A549 (cell line): Measurements from ENCODE around the gene QPRT. TPM values are rescaled to one million over a fixed set of nuclear protein-coding genes. Genes with fewer than 3 reads are reported as not detected.
"Not testable (repeated sequence)": the region's sequence is repeated elsewhere in the genome, so short reads cannot be mapped to it uniquely, and the experiment has no call there.

ENCODE experiments used
- ATAC-seq, 2 experiments: fragments of 200-7000 bp in 1 of 2; fragments of >200 bp in 1 of 2; cut with Nextera tagmentation in 1 of 2; cut with Tn5 transposase in 1 of 2; 3 replicates each; pipeline versions ENCODE4 v1.8.0 to v1.9.1; 2018 to 2020; ENCODE audit warnings: mild to moderate bottlenecking in 1 of 2, moderate library complexity in 1 of 2
- CTCF ChIA-PET: fragments of 300-600 bp; sonication (Branson Sonifier 250); formaldehyde crosslinking; extraction: SDS; loops from one replicate; lab custom pipeline; 2021; ENCODE audit warnings: antibody characterized with exemption, inconsistent platforms; lab: Yijun Ruan, JAX
- POLR2A ChIA-PET: fragments of 350-600 bp; formaldehyde crosslinking; extraction: SDS; loops from one replicate; lab custom pipeline; 2021; ENCODE audit warnings: antibody characterized with exemption, inconsistent platforms; lab: Yijun Ruan, JAX
- DNase-seq, 2 experiments: peaks; one replicate each; pipeline versions ENCODE4 v3.0.0 to v3.0.0-alpha.2; 2011 to 2016; ENCODE audit warnings: low read depth in 1 of 2, low spot score in 1 of 2
- FAIRE-seq: peaks from 2 replicates; lab custom pipeline; 2011; peaks lifted over from hg19 to GRCh38; lab: Jason Lieb, UNC
- H3K27ac ChIP-seq, 2 experiments: fragments of >200 bp; sonication (Bioruptor Twin); formaldehyde crosslinking; 3 replicates each; pipeline ENCODE4 v1.5.1; 2016 to 2017
- H3K4me1 ChIP-seq: fragments of >200 bp; sonication (Bioruptor Twin); formaldehyde crosslinking; 3 replicates; pipeline ENCODE4 v1.6.1; 2016
- H3K4me2 ChIP-seq: fragments of >200 bp; sonication (Bioruptor Twin); formaldehyde crosslinking; 3 replicates; pipeline ENCODE4 v1.6.1; 2016
- H3K4me3 ChIP-seq: fragments of >200 bp; sonication (Bioruptor Twin); formaldehyde crosslinking; 3 replicates; pipeline ENCODE4 v1.5.1; 2016
- H3K9me3 ChIP-seq: fragments of >200 bp; sonication (Bioruptor Twin); formaldehyde crosslinking; 3 replicates; pipeline ENCODE4 v1.6.1; 2016
- CBX8 ChIP-seq: fragments of 200-600 bp; sonication (generic); IDR thresholded peaks from 2 replicates; pipeline ENCODE4 v1.6.1; 2016
- E2F6 ChIP-seq: IDR thresholded peaks from 2 replicates; pipeline ENCODE4 v1.6.1; 2012; ENCODE audit warnings: low read depth, borderline replicate concordance
- EHF ChIP-seq: fragments of 250-450 bp; sonication (Bioruptor Pico); IDR thresholded peaks from 2 replicates; pipeline ENCODE4 v1.5.0; 2020; ENCODE audit warnings: mild to moderate bottlenecking
- FOSB ChIP-seq: fragments of 250-450 bp; sonication (Bioruptor Pico); IDR thresholded peaks from 2 replicates; pipeline ENCODE4 v1.5.0; 2020; ENCODE audit warnings: mild to moderate bottlenecking, moderate library complexity
- HDAC2 ChIP-seq: fragments of 200-600 bp; sonication (generic); IDR thresholded peaks from 2 replicates; pipeline ENCODE4 v1.6.1; 2016
- HEYL ChIP-seq: fragments of 250-450 bp; sonication (Bioruptor Pico); IDR thresholded peaks from 2 replicates; pipeline ENCODE4 v1.8.0; 2021; ENCODE audit warnings: mild to moderate bottlenecking, moderate library complexity
- HOXA7 ChIP-seq: fragments of 250-450 bp; sonication (Bioruptor Pico); IDR thresholded peaks from 2 replicates; pipeline ENCODE4 v1.5.0; 2020; ENCODE audit warnings: mild to moderate bottlenecking, moderate library complexity
- JUN ChIP-seq, 2 experiments: fragments of >200 bp; sonication (Bioruptor Twin); formaldehyde crosslinking; IDR thresholded peaks; 2 replicates in 1 of 2; 3 replicates in 1 of 2; pipeline ENCODE4 v1.6.1; 2016 to 2017
- JUNB ChIP-seq: fragments of >200 bp; sonication (Bioruptor Twin); formaldehyde crosslinking; IDR thresholded peaks from 2 replicates; pipeline ENCODE4 v1.6.1; 2016
- KDM1A ChIP-seq: fragments of 200-600 bp; sonication (generic); IDR thresholded peaks from 2 replicates; pipeline ENCODE4 v1.6.1; 2016; ENCODE audit warnings: low read depth, mild to moderate bottlenecking
- MAFK ChIP-seq: fragments of 450-650 bp; IDR thresholded peaks from 2 replicates; pipeline ENCODE4 v1.6.1; 2014; ENCODE audit not compliant: partially characterized antibody
- MAX ChIP-seq: IDR thresholded peaks from 2 replicates; pipeline ENCODE4 v1.6.1; 2012
- NFE2L2 ChIP-seq: fragments of 150-350 bp; conservative IDR thresholded peaks from 2 replicates; pipeline ENCODE4 v1.6.1; 2014; ENCODE audit warnings: low read length
- PBX3 ChIP-seq: IDR thresholded peaks from 2 replicates; pipeline ENCODE4 v1.6.1; 2012
- PHF8 ChIP-seq: fragments of 200-600 bp; sonication (generic); IDR thresholded peaks from 2 replicates; pipeline ENCODE4 v1.6.1; 2016; ENCODE audit warnings: low read depth, mild to moderate bottlenecking, antibody characterized with exemption, moderate library complexity, borderline replicate concordance
- POLR2AphosphoS2 ChIP-seq: conservative IDR thresholded peaks from 2 replicates; pipeline ENCODE4 v1.6.1; 2012; ENCODE audit warnings: low read length, improper control_type of control experiment, inconsistent platforms
- RCOR1 ChIP-seq: fragments of 150-350 bp; IDR thresholded peaks from 2 replicates; pipeline ENCODE4 v1.6.1; 2014; ENCODE audit warnings: antibody characterized with exemption, low read length, low read depth
- RFX5 ChIP-seq: fragments of 450-650 bp; IDR thresholded peaks from 2 replicates; pipeline ENCODE4 v1.7.1; 2014; ENCODE audit warnings: antibody characterized with exemption, mild to moderate bottlenecking, moderate library complexity
- RNF2 ChIP-seq: fragments of 200-600 bp; sonication (generic); IDR thresholded peaks from 2 replicates; pipeline ENCODE4 v1.6.1; 2016; ENCODE audit warnings: low read depth, mild to moderate bottlenecking, antibody characterized with exemption, moderate library complexity, borderline replicate concordance
- SREBF2 ChIP-seq: fragments of 450-650 bp; IDR thresholded peaks from 2 replicates; pipeline ENCODE4 v1.6.1; 2014; ENCODE audit warnings: mild to moderate bottlenecking, moderate library complexity
- TFCP2L1 ChIP-seq: fragments of 250-450 bp; sonication (Bioruptor Pico); IDR thresholded peaks from 2 replicates; pipeline ENCODE4 v1.5.0; 2021; ENCODE audit warnings: mild to moderate bottlenecking
- TP53 ChIP-seq: fragments of 250-450 bp; sonication (Bioruptor Pico); IDR thresholded peaks from 2 replicates; pipeline ENCODE4 v1.5.0; 2021; ENCODE audit warnings: mild to moderate bottlenecking, moderate library complexity
- USF2 ChIP-seq: fragments of 450-650 bp; IDR thresholded peaks from 2 replicates; pipeline ENCODE4 v1.6.1; 2014; ENCODE audit warnings: antibody characterized with exemption
- ZC3H11A ChIP-seq: fragments of 450-650 bp; IDR thresholded peaks from 2 replicates; pipeline ENCODE4 v1.6.1; 2014; ENCODE audit warnings: antibody characterized with exemption, mild to moderate bottlenecking
- ZFP36 ChIP-seq: fragments of 450-650 bp; IDR thresholded peaks from 2 replicates; pipeline ENCODE4 v1.6.1; 2014; ENCODE audit warnings: borderline replicate concordance; ENCODE audit not compliant: partially characterized antibody
- ZSCAN20 ChIP-seq: fragments of 250-450 bp; sonication (Bioruptor Pico); IDR thresholded peaks from 2 replicates; pipeline ENCODE4 v1.8.0; 2022; ENCODE audit warnings: mild to moderate bottlenecking, moderate library complexity
- WGBS: methylation state at CpG from one replicate; pipeline ENCODE4 v1.1.6; 2017; ENCODE audit errors: missing lambda C conversion rate; 5-methylcytosine and 5-hydroxymethylcytosine counted together
- polyA plus RNA-seq, 4 experiments: library from polyadenylated mRNA; depleted of rRNA in 3 of 4; stranded (reverse); fragments of >200 nt; fragmentation: RNase III in 1 of 4; extraction: RNeasy Plus Mini Kit Qiagen cat#74134 plus additional on column Dnase treatment in 1 of 4; gene quantifications; 2 replicates in 3 of 4; 3 replicates in 1 of 4; pipeline ENCODE4 v1.2.3, GENCODE V29; 2011 to 2017

Gene QPRT
- polyA plus RNA-seq, 2 of the 4 experiments (the other 2 are of a cell fraction): 1.7 to 2.1 TPM

GRCh38 chr16:29650771-29651170 is 28.2 kb upstream of the QPRT start:
- Histone ChIP-seq H3K4me1 (0 out of 3 replicates have a peak, but pooled peaks cover 3% of the 10 kb centered on the region), H3K27ac (no peak overlapping the region), H3K9me3 (no peaks in the 10 kb centered on the region), H3K4me3 (no peak overlapping the region), H3K4me2 (no peak overlapping the region)
- ATAC-seq (no peak), DNase-seq (no peak), FAIRE-seq (no peak)
- POLR2A ChIA-PET: no interaction called here
- CTCF ChIA-PET: interaction anchor here (0.9 kb wide), 1 partner anchor 140 kb away, joined by 3 read pairs; the partner anchor contains the start of gene KIF22
- 92% methylated on average over 2 of the region's 2 CpGs for WGBS
- no peak for TF ChIP-seq SREBF2
- TF ChIP-seq JUNB: no peak
- TF ChIP-seq USF2: no peak
- TF ChIP-seq RNF2: no peak
- no peak for TF ChIP-seq HEYL (CRISPR knock-in tag)
- TF ChIP-seq EHF: no peak

GRCh38 chr16:29651774-29652349 is 27.1 kb upstream of the QPRT start:
- ATAC-seq (no peak), FAIRE-seq (no peak), DNase-seq (no peak)
- Histone ChIP-seq H3K4me3 (no peak overlapping the region), H3K27ac (no peak overlapping the region), H3K9me3 (no peaks in the 10 kb centered on the region)
- POLR2A ChIA-PET: no interaction called here
- TF ChIP-seq PBX3: no peak
- TF ChIP-seq HDAC2: no peak
- no peak for TF ChIP-seq MAFK
- TF ChIP-seq ZFP36: no peak
- TF ChIP-seq JUN (IDR thresholded peaks at IDR 0.05): no peak
- TF ChIP-seq ZC3H11A: no peak
- no peak for TF ChIP-seq POLR2AphosphoS2
- no peak for TF ChIP-seq E2F6
- TF ChIP-seq SREBF2: no peak
- no peak for TF ChIP-seq TP53 (CRISPR knock-in tag)
- TF ChIP-seq CBX8: no peak
- TF ChIP-seq FOSB (CRISPR knock-in tag): no peak
- TF ChIP-seq PHF8: no peak
- TF ChIP-seq KDM1A: no peak
- TF ChIP-seq TFCP2L1: no peak
- TF ChIP-seq HEYL (CRISPR knock-in tag): no peak
- no peak for TF ChIP-seq NFE2L2
- no peak for TF ChIP-seq ZSCAN20 (CRISPR knock-in tag)
- no peak for TF ChIP-seq MAX
- TF ChIP-seq, all 56 proteins: peak for 0
- Histone ChIP-seq H3K4me2 (no peak overlapping the region), H3K4me1 (0 out of 3 replicates have a peak, but pooled peaks cover 1% of the 10 kb centered on the region)
- 92% methylated on average over 2 of the region's 2 CpGs for WGBS
- CTCF ChIA-PET: interaction anchor here (1.0 kb wide), 1 partner anchor 49 kb away, joined by 3 read pairs; no protein-coding TSS in a partner anchor

- ChIA-PET POLR2A (no interaction called here), CTCF (interaction anchor here (1.1 kb wide), 2 partner anchors 16 to 195 kb away, joined by 3 read pairs; no protein-coding TSS in a partner anchor)
- TF ChIP-seq RCOR1 (no peak), JUN (IDR thresholded peaks at IDR 0.05) (no peak), KDM1A (no peak), PHF8 (no peak), HOXA7 (no peak), RFX5 (no peak), ZFP36 (no peak)
- ATAC-seq (no peak), FAIRE-seq (no peak), DNase-seq (no peak)
- Histone ChIP-seq H3K4me2 (no peak overlapping the region), H3K27ac (no peak overlapping the region), H3K4me1 (no peaks in the 10 kb centered on the region), H3K4me3 (no peak overlapping the region), H3K9me3 (no peaks in the 10 kb centered on the region)
- WGBS: 80% methylated on average over 12 of the region's 12 CpGs
Observed at GRCh38 chr16:29653471-29653870, 25.5 kb upstream of the QPRT start.

- CTCF ChIA-PET: interaction anchor here (1.1 kb wide), 2 partner anchors 16 to 194 kb away, joined by 3 read pairs; no protein-coding TSS in a partner anchor
- H3K27ac ChIP-seq, POLR2A ChIA-PET: not testable (repeated sequence)
Observed at GRCh38 chr16:29653890-29654289, 25.1 kb upstream of the QPRT start.

More at GRCh38 chr16:29653890-29654289, 25.1 kb upstream of the QPRT start:
- 74% methylated on average over 7 of the region's 7 CpGs for WGBS
- ATAC-seq, H3K4me3 ChIP-seq, FAIRE-seq, H3K4me2 ChIP-seq, H3K9me3 ChIP-seq, DNase-seq, H3K4me1 ChIP-seq: not testable (repeated sequence)
